HG02798 (cell line): ENCODE results near the gene CHD3.

Source experiments
- ATAC-seq: cut with Tn5 transposase; IDR thresholded peaks from one replicate; pipeline ENCODE4 v1.9.1; 2021; ENCODE audit warnings: mild to moderate bottlenecking; ENCODE audit not compliant: unreplicated experiment, poor library complexity

The CHD3 gene

GRCh38 chr17:7959503-7960253, 71.1 kb downstream of the CHD3 start:
- ATAC-seq = no peak

GRCh38 chr17:7961421-7961820, 72.8 kb downstream of the CHD3 start:
- no peak for ATAC-seq
